Activated gamma-delta T cell (primary cell): Measurements from ENCODE around the gene RGS19.

Experiments used
- DNase-seq: peaks from one replicate; lab custom pipeline; 2025; lab: John Stamatoyannopoulos, UW

The RGS19 gene

GRCh38 chr20:64076061-64076997 is 3.0 kb downstream of the RGS19 start:
- no peak for DNase-seq

- no peak for DNase-seq
These were observed 3.8 kb downstream of the RGS19 start for GRCh38 chr20:64075556-64075955.

- no peak for DNase-seq
These were observed 4.4 kb downstream of the RGS19 start for GRCh38 chr20:64074963-64075362.

GRCh38 chr20:64074184-64074789 is 5.0 kb downstream of the RGS19 start:
- no peak for DNase-seq

GRCh38 chr20:64073476-64074183 is 5.7 kb downstream of the RGS19 start:
- DNase-seq, result no peak

GRCh38 chr20:64072498-64073063 is 6.7 kb downstream of the RGS19 start:
- DNase-seq, result no peak

- DNase-seq, result no peak
These were observed 7.7 kb downstream of the RGS19 start for GRCh38 chr20:64071341-64072332.

- DNase-seq, result no peak
These were observed 8.9 kb downstream of the RGS19 start for GRCh38 chr20:64070244-64070993.

- DNase-seq, result no peak
These were observed 9.6 kb downstream of the RGS19 start for GRCh38 chr20:64069614-64070243.

- DNase-seq, result no peak
These were observed 10.1 kb downstream of the RGS19 start for GRCh38 chr20:64069209-64069613.

GRCh38 chr20:64068386-64069208 is 10.7 kb downstream of the RGS19 start:
- DNase-seq, result no peak

GRCh38 chr20:64067733-64068307 is 11.5 kb downstream of the RGS19 start:
- no peak for DNase-seq

GRCh38 chr20:64067005-64067632 is 12.2 kb downstream of the RGS19 start:
- DNase-seq, result no peak

GRCh38 chr20:64065974-64066343 is 13.4 kb downstream of the RGS19 start:
- no peak for DNase-seq

- no peak for DNase-seq
These were observed 14.0 kb downstream of the RGS19 start for GRCh38 chr20:64065062-64065973.

- DNase-seq, result no peak
These were observed 15.1 kb downstream of the RGS19 start for GRCh38 chr20:64064145-64064698.
